Panc1 (cell line): Measurements from ENCODE around the gene ERBB2.

Source experiments
- POLR2AphosphoS5 ChIP-seq: IDR thresholded peaks from 2 replicates; pipeline ENCODE4 v1.6.1; 2012; ENCODE audit warnings: mild to moderate bottlenecking, low read depth, low read length, moderate library complexity
- SIN3A ChIP-seq: IDR thresholded peaks from 2 replicates; pipeline ENCODE4 v1.6.1; 2012; ENCODE audit warnings: low read depth, mild to moderate bottlenecking, low read length, moderate library complexity, borderline replicate concordance; ENCODE audit not compliant: insufficient read depth
- TF ChIP-seq, protein P1 (sequence below): fragments of 450-650 bp; IDR thresholded peaks from 2 replicates; pipeline ENCODE4 v1.5.1; 2017; ENCODE audit warnings: mild to moderate bottlenecking
- TF ChIP-seq, protein P2 (sequence below), 2 experiments: IDR thresholded peaks; 2 replicates each; pipeline ENCODE4 v1.6.1; 2011 to 2012; ENCODE audit warnings: low read depth in 2 of 2, control low read depth in 1 of 2, low read length in 1 of 2, mild to moderate bottlenecking in 1 of 2, moderate library complexity in 1 of 2; ENCODE audit not compliant: insufficient read depth in 1 of 2

DNA sequence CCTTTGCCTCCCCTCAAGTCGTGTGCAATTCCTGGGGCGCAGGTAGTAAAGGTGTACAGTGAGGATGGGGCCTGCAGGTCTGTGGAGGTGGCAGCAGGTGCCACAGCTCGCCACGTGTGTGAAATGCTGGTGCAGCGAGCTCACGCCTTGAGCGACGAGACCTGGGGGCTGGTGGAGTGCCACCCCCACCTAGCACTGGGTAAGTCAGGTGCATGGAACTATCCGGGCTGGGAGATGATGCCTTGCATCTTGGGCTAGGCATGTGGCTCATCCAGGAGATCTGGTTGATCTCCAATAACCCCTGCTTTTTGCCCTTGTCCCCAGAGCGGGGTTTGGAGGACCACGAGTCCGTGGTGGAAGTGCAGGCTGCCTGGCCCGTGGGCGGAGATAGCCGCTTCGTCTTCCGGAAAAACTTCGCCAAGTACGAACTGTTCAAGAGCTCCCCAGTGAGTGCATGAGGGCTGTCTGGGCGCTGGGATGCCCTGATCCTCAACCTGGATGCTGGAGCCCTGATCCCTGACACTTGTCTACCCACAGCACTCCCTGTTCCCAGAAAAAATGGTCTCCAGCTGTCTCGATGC lies 43.1 kb downstream of the ERBB2 start:
- TF ChIP-seq POLR2AphosphoS5: no peak
- TF ChIP-seq, protein P1, sequence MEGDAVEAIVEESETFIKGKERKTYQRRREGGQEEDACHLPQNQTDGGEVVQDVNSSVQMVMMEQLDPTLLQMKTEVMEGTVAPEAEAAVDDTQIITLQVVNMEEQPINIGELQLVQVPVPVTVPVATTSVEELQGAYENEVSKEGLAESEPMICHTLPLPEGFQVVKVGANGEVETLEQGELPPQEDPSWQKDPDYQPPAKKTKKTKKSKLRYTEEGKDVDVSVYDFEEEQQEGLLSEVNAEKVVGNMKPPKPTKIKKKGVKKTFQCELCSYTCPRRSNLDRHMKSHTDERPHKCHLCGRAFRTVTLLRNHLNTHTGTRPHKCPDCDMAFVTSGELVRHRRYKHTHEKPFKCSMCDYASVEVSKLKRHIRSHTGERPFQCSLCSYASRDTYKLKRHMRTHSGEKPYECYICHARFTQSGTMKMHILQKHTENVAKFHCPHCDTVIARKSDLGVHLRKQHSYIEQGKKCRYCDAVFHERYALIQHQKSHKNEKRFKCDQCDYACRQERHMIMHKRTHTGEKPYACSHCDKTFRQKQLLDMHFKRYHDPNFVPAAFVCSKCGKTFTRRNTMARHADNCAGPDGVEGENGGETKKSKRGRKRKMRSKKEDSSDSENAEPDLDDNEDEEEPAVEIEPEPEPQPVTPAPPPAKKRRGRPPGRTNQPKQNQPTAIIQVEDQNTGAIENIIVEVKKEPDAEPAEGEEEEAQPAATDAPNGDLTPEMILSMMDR: no peak
- TF ChIP-seq, protein P2, sequence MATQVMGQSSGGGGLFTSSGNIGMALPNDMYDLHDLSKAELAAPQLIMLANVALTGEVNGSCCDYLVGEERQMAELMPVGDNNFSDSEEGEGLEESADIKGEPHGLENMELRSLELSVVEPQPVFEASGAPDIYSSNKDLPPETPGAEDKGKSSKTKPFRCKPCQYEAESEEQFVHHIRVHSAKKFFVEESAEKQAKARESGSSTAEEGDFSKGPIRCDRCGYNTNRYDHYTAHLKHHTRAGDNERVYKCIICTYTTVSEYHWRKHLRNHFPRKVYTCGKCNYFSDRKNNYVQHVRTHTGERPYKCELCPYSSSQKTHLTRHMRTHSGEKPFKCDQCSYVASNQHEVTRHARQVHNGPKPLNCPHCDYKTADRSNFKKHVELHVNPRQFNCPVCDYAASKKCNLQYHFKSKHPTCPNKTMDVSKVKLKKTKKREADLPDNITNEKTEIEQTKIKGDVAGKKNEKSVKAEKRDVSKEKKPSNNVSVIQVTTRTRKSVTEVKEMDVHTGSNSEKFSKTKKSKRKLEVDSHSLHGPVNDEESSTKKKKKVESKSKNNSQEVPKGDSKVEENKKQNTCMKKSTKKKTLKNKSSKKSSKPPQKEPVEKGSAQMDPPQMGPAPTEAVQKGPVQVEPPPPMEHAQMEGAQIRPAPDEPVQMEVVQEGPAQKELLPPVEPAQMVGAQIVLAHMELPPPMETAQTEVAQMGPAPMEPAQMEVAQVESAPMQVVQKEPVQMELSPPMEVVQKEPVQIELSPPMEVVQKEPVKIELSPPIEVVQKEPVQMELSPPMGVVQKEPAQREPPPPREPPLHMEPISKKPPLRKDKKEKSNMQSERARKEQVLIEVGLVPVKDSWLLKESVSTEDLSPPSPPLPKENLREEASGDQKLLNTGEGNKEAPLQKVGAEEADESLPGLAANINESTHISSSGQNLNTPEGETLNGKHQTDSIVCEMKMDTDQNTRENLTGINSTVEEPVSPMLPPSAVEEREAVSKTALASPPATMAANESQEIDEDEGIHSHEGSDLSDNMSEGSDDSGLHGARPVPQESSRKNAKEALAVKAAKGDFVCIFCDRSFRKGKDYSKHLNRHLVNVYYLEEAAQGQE (IDR thresholded peaks at IDR 0.05; ENCODE audit: insufficient read depth in 1 of 2, low read depth in 2 of 2, low read length in 1 of 2): no peak
- no peak for TF ChIP-seq SIN3A
